Adrenal gland (tissue), 12 donors: ENCODE measurements around the gene PRR12. TPM values are rescaled to one million over a fixed set of nuclear protein-coding genes. Genes with fewer than 3 reads are reported as not detected.
A peak's percentile ranks its signal among the peaks of the same experiment; 100 is the strongest.

Source experiments
- DNase-seq, 7 donors: peaks; one replicate each; pipeline ENCODE4 v3.0.0-alpha.2; 2019 to 2020
- H3K27ac ChIP-seq, 5 donors: fragments of 200-600 bp; sonication (generic) in 4 of 5; 1 replicate in 3 of 5; 2 replicates in 2 of 5; pipeline versions ENCODE4 v1.5.1 to v1.8.0; 2016 to 2020; ENCODE audit warnings: mild to moderate bottlenecking in 1 of 5
- H3K27me3 ChIP-seq: fragments of 200-600 bp; 2 replicates; pipeline ENCODE4 v1.8.0; 2021
- H3K36me3 ChIP-seq, 2 donors: fragments of 200-600 bp; replicated peaks in 1 of 2; 1 replicate in 1 of 2; 2 replicates in 1 of 2; pipeline versions ENCODE4 v1.5.1 to v1.8.0; 2018 to 2022
- H3K4me1 ChIP-seq, 2 donors: fragments of 200-600 bp; replicated peaks in 1 of 2; 1 replicate in 1 of 2; 2 replicates in 1 of 2; pipeline versions ENCODE4 v1.5.1 to v1.8.0; 2018 to 2021
- H3K4me3 ChIP-seq, 4 donors: fragments of 200-600 bp; sonication (generic) in 3 of 4; one replicate each; pipeline ENCODE4 v1.5.1; 2016 to 2018
- H3K9me3 ChIP-seq, 3 donors: fragments of 200-600 bp; sonication (generic) in 1 of 3; replicated peaks in 1 of 3; 1 replicate in 2 of 3; 2 replicates in 1 of 3; pipeline versions ENCODE4 v1.5.1 to v1.8.0; 2016 to 2021
- POLR2A ChIP-seq, 2 donors: fragments of 450-650 bp; IDR thresholded peaks; one replicate each; pipeline ENCODE4 v1.6.1; 2017; ENCODE audit warnings: antibody characterized with exemption in 2 of 2, mild to moderate bottlenecking in 2 of 2, moderate library complexity in 1 of 2
- WGBS, 4 donors: extraction: QIAGEN DNeasy Blood & Tissue Kit in 2 of 4; methylation state at CpG; one replicate each; pipeline versions ENCODE4 v1.1.5 to v1.1.7; 2013 to 2017; 5-methylcytosine and 5-hydroxymethylcytosine counted together
- intact Hi-C, 2 donors: fragments of 100-400 bp; cut with DNase I; formaldehyde crosslinking; loops; one replicate each; pipeline versions ENCODE4 v1.14.1 to v1.15.0; 2022 to 2023
- polyA plus RNA-seq, 3 donors: library from polyadenylated mRNA; stranded (reverse); fragments of 200-250 nt in 2 of 3; fragments of 350-450 nt in 1 of 3; fragmentation: Illumina TruSeq in 1 of 3; extraction: RNeasy Lipid Tissue Mini Kit (QIAGEN cat#74804) in 1 of 3; gene quantifications; one replicate each; pipeline ENCODE4 v1.2.3, GENCODE V29; 2013 to 2014
- total RNA-seq, 9 donors: library from RNA; depleted of rRNA in 4 of 9; stranded (reverse); fragments of >200 nt in 4 of 9; fragments of 120-200 nt in 1 of 9; fragmentation: NEBNext Ultra II Directional in 1 of 9; extraction: Animal tissue kit (Norgen Biotek cat#: 25700) in 1 of 9; gene quantifications; one replicate each; pipeline versions ENCODE4 v1.1.0 to v1.2.4, GENCODE V29; 2013 to 2023
- TF ChIP-seq, protein P1 (sequence below), 6 experiments: fragments of 450-650 bp in 4 of 6; fragments of 200-600 bp in 2 of 6; sonication (generic) in 1 of 6; IDR thresholded peaks; 1 replicate in 5 of 6; 2 replicates in 1 of 6; pipeline versions ENCODE4 v1.5.1 to v1.8.0; 2016 to 2021; ENCODE audit warnings: antibody characterized with exemption in 6 of 6, mild to moderate bottlenecking in 2 of 6, moderate library complexity in 1 of 6
- donor health status: healthy with polysubstance abuse.
- donor health status: Bipolar disorder and iron deficiency.
- donor health status: DM: yes; HTN: yes; CAD: no.
- donor health status: DM: no; HTN: no; CAD: no.
- donor health status: DM: no; HTN: no; CAD: no.
- donor health status: DM: yes; HTN: yes; CAD: no.

PRR12 gene
- total and polyA plus RNA-seq, 12 donors, result 2.9 to 49.8 (median 16.2) TPM

DNA sequence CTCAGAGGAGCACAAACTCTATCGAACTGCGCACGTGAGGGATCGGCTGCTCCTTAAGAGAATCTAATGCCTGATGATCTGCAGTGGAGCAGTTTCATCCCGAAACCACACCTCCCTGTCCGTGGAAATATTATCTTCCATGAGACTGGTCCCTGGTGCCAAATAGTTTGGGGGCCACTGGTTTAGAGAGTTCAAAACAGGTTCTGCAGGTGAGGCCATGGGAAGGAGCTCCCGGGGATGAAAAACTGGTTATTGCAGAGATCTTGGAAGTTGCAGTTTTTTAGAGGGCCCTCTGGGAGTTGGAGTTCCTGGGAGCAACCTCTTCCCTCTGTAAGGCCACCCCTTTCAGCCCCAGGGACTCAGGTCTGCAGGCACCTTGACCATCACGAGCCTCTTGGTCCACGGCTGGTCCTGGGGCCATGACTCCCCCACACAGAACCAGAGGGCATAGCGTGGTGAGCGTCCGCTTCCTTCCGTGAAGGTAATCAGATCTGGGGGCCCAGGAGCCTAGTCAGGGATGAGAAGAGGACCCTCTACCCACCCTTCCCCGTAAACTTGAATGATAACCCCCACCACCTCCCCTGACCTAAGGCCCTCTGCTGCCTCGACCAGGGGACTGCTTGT lies 69.5 kb downstream of the PRR12 start:
- H3K36me3 ChIP-seq, result peaks cover 0 to 67% of the 10 kb centered on the region in 2 donors
- 90 to 95% (median 93%) methylated on average over 7 to 15 of the region's 15 CpGs for WGBS, 4 donors
- no peak overlapping the region for H3K27ac ChIP-seq
- H3K4me3 ChIP-seq, result no peak overlapping the region
- peaks cover 7 to 12% of the 10 kb centered on the region in 2 donors for H3K4me1 ChIP-seq
- DNase-seq, result no peak
- H3K27me3 ChIP-seq, result no peaks in the 10 kb centered on the region
- TF ChIP-seq, protein P1, sequence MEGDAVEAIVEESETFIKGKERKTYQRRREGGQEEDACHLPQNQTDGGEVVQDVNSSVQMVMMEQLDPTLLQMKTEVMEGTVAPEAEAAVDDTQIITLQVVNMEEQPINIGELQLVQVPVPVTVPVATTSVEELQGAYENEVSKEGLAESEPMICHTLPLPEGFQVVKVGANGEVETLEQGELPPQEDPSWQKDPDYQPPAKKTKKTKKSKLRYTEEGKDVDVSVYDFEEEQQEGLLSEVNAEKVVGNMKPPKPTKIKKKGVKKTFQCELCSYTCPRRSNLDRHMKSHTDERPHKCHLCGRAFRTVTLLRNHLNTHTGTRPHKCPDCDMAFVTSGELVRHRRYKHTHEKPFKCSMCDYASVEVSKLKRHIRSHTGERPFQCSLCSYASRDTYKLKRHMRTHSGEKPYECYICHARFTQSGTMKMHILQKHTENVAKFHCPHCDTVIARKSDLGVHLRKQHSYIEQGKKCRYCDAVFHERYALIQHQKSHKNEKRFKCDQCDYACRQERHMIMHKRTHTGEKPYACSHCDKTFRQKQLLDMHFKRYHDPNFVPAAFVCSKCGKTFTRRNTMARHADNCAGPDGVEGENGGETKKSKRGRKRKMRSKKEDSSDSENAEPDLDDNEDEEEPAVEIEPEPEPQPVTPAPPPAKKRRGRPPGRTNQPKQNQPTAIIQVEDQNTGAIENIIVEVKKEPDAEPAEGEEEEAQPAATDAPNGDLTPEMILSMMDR (IDR thresholded peaks at IDR 0.05), result no peak
- no peak for TF ChIP-seq POLR2A (IDR thresholded peaks at IDR 0.05)
- intact Hi-C loops, result no loop called here
- no peaks in the 10 kb centered on the region for H3K9me3 ChIP-seq

DNA sequence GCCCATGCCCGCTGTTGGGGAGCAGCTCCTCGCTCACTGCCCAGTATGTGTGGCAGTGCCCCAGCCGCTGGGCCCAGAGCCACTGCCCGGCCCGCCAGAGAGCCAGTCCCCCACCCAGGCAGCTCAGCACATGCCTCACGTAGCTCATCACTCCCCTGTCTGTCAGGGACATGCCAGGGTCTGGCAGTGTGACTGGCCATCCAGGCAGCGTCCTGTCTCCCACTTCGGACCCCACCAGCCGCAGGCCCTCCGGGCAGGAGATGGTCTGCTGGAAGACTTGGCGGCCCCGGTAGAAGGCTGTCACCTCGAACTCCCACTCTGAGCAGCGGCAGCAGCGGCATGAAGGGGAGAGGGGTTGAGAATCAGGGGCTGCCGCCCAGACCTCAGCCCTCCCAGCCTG lies 71.0 kb downstream of the PRR12 start:
- Histone ChIP-seq H3K27ac (no peak overlapping the region), H3K4me1 (peaks cover 14 to 17% of the 10 kb centered on the region in 2 donors), H3K9me3 (no peaks in the 10 kb centered on the region), H3K36me3 (peaks cover 0 to 52% of the 10 kb centered on the region in 2 donors), H3K4me3 (no peak overlapping the region), H3K27me3 (no peaks in the 10 kb centered on the region)
- no peak for DNase-seq
- WGBS, 4 donors, result 80 to 94% (median 94%) methylated on average over 8 to 16 of the region's 16 CpGs; no CpG with 5 or more reads in 1 of the 4 donors
- TF ChIP-seq POLR2A (IDR thresholded peaks at IDR 0.05), result no peak
- TF ChIP-seq, protein P1 (IDR thresholded peaks at IDR 0.05), result no peak
- intact Hi-C loops, result no loop called here

DNA sequence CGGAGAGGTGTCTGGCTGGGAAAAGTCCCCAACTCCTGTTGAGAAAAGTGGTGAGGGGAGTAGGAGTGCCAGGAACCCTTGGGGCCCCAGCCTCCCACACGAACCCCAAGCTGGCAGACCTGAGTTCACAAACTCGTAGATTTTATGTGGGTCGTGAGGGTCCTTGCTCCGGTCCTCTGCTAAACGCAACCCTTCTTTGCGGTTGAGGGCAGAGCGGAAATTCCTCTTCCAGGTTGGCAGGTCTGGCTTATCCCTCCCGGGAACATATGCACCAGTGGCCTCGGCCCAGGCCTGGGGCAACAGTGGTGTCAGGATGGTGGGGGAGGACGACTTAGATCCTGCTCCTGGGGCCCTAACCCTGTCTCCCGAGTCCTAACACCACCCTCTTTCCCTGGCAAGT lies 72.2 kb downstream of the PRR12 start:
- H3K36me3 ChIP-seq, result peaks cover 0 to 40% of the 10 kb centered on the region in 2 donors
- DNase-seq, result no peak
- peaks cover 14 to 17% of the 10 kb centered on the region in 2 donors for H3K4me1 ChIP-seq
- intact Hi-C loops, result no loop called here
- no peak for TF ChIP-seq POLR2A (IDR thresholded peaks at IDR 0.05)
- TF ChIP-seq, protein P1 (IDR thresholded peaks at IDR 0.05), result no peak
- no peak overlapping the region for H3K4me3 ChIP-seq
- WGBS, 4 donors, result 86 to 94% (median 91%) methylated on average over 12 of the region's 12 CpGs
- no peaks in the 10 kb centered on the region for H3K27me3 ChIP-seq
- no peak overlapping the region for H3K27ac ChIP-seq
- H3K9me3 ChIP-seq, result no peaks in the 10 kb centered on the region

DNA sequence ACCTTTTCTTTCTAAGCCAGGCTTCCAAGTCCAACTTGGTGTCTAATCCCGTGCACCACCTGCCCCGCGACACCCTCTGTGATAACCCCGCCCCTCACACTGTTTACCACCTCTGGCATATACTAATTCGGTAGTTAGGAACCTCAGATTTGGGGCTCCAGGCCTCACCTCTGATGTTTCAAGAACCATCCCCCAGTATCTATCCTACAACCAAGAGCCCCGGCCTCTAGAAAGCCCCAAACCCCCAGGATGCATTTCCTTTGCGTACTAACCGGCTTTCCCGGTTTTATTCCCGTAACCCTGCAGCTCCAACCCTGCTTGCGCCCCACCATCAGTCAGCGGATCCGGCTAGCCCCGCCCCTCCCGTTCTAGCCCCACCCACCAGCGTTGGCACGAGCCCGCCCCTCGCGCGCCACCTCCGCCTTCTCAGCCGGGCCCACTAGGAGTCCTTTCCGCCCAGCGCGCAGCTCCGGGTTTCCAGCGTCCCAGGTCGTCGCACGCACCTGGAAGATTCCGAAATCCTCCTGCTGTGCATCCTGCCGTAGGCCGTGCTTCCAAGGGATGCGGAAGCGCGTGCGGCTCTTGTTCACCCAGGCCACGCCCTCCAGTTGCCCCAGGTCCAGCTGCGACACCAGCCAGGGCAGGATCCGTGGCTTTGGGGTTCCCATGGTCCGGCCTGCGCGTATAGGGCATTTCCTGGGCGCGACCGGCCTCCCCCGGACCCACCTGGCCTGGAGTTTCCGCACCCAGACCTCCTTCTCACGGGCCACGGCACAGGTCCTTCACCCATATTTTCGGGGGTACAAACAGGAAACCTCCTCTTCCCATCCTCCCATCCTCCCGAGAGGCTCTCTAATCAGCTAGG lies 73.4 kb downstream of the PRR12 start:
- peak; percentile 89 to 94 (median 92) for DNase-seq
- Histone ChIP-seq H3K27me3 (no peaks in the 10 kb centered on the region), H3K4me1 (peaks cover 14 to 17% of the 10 kb centered on the region in 2 donors), H3K27ac (peak overlapping the region; percentile 72 to 92 (median 86)), H3K4me3 (peak overlapping the region in 3 of 4 donors; percentile 53 to 69 (median 61)), H3K9me3 (no peaks in the 10 kb centered on the region), H3K36me3 (peaks cover 0 to 30% of the 10 kb centered on the region in 2 donors)
- intact Hi-C loops, result no loop called here
- TF ChIP-seq, protein P1 (IDR thresholded peaks at IDR 0.05), result peak in 5 of 6 experiments; percentile 6 to 52 (median 31)
- TF ChIP-seq POLR2A (IDR thresholded peaks at IDR 0.05), result peak in 1 of 2 donors; percentile 58
- 0 to 2% (median 0%) methylated on average over 24 to 53 of the region's 53 CpGs for WGBS, 4 donors
